Liver (tissue), 9 donors: Measurements from ENCODE around the gene SLC11A2. TPM values are rescaled to one million over a fixed set of nuclear protein-coding genes. Genes with fewer than 3 reads are reported as not detected.

Experiments
- DNase-seq: peaks from one replicate; pipeline ENCODE4 v3.0.0-alpha.2; 2017; ENCODE audit warnings: low spot score
- H3K27ac ChIP-seq, 2 donors: one replicate each; pipeline ENCODE4 v1.7.0; 2013; ENCODE audit warnings: inconsistent platforms in 2 of 2, low read length in 2 of 2, control low read depth in 1 of 2, low read depth in 1 of 2, mild to moderate bottlenecking in 1 of 2
- H3K27me3 ChIP-seq, 4 donors: one replicate each; pipeline versions ENCODE4 v1.6.1 to v1.7.0; 2013; ENCODE audit warnings: low read length in 3 of 4, inconsistent platforms in 1 of 4, mild to moderate bottlenecking in 1 of 4, moderate library complexity in 1 of 4; ENCODE audit not compliant: control insufficient read depth in 4 of 4, insufficient read depth in 4 of 4
- H3K36me3 ChIP-seq, 4 donors: one replicate each; pipeline versions ENCODE4 v1.6.1 to v1.7.0; 2013; ENCODE audit warnings: low read length in 3 of 4, mild to moderate bottlenecking in 3 of 4, low read depth in 1 of 4, moderate library complexity in 1 of 4; ENCODE audit not compliant: control insufficient read depth in 4 of 4, insufficient read depth in 3 of 4
- H3K4me1 ChIP-seq, 4 donors: one replicate each; pipeline versions ENCODE4 v1.6.1 to v1.7.0; 2013; ENCODE audit warnings: low read length in 3 of 4, mild to moderate bottlenecking in 3 of 4, moderate library complexity in 1 of 4; ENCODE audit not compliant: control insufficient read depth in 4 of 4, insufficient read depth in 4 of 4
- H3K4me3 ChIP-seq, 3 donors: one replicate each; pipeline versions ENCODE4 v1.6.1 to v1.7.0; 2013; ENCODE audit warnings: low read length in 3 of 3, control low read depth in 1 of 3, low read depth in 1 of 3, mild to moderate bottlenecking in 1 of 3
- H3K9ac ChIP-seq, 2 donors: one replicate each; pipeline ENCODE4 v1.7.0; 2013; ENCODE audit warnings: low read length in 2 of 2, mild to moderate bottlenecking in 2 of 2, moderate library complexity in 2 of 2, control low read depth in 1 of 2, low read depth in 1 of 2
- H3K9me3 ChIP-seq, 4 donors: one replicate each; pipeline versions ENCODE4 v1.6.1 to v1.7.0; 2013; ENCODE audit warnings: low read length in 3 of 4; ENCODE audit not compliant: control insufficient read depth in 4 of 4
- ATF3 ChIP-seq: IDR thresholded peaks from 2 replicates; pipeline ENCODE4 v1.6.1; 2016; ENCODE audit warnings: antibody characterized with exemption
- EGR1 ChIP-seq, 2 donors: IDR thresholded peaks; 2 replicates each; pipeline ENCODE4 v1.6.1; 2016 to 2018; ENCODE audit warnings: antibody characterized with exemption in 2 of 2, low read depth in 2 of 2
- FOXA2 ChIP-seq: IDR thresholded peaks from 2 replicates; pipeline ENCODE4 v1.6.1; 2016; ENCODE audit warnings: antibody characterized with exemption
- GABPA ChIP-seq, 2 donors: IDR thresholded peaks in 1 of 2; conservative IDR thresholded peaks in 1 of 2; 2 replicates each; pipeline ENCODE4 v1.6.1; 2016; ENCODE audit warnings: antibody characterized with exemption in 2 of 2, mild to moderate bottlenecking in 1 of 2, moderate library complexity in 1 of 2
- HNF4A ChIP-seq, 2 donors: conservative IDR thresholded peaks; 2 replicates each; pipeline ENCODE4 v1.6.1; 2016; ENCODE audit warnings: antibody characterized with exemption in 2 of 2, mild to moderate bottlenecking in 2 of 2
- HNF4G ChIP-seq: IDR thresholded peaks from 2 replicates; pipeline ENCODE4 v1.6.1; 2016; ENCODE audit warnings: antibody characterized with exemption
- JUND ChIP-seq, 2 donors: IDR thresholded peaks; 2 replicates each; pipeline ENCODE4 v1.6.1; 2016; ENCODE audit warnings: antibody characterized with exemption in 2 of 2
- NR2F2 ChIP-seq: IDR thresholded peaks from 2 replicates; pipeline ENCODE4 v1.6.1; 2016; ENCODE audit warnings: antibody characterized with exemption
- RAD21 ChIP-seq, 2 donors: IDR thresholded peaks; 2 replicates each; pipeline ENCODE4 v1.6.1; 2016; ENCODE audit warnings: antibody characterized with exemption in 2 of 2, mild to moderate bottlenecking in 2 of 2
- REST ChIP-seq: IDR thresholded peaks from 2 replicates; pipeline ENCODE4 v1.6.1; 2016; ENCODE audit warnings: antibody characterized with exemption, mild to moderate bottlenecking
- RXRA ChIP-seq, 2 donors: IDR thresholded peaks; 2 replicates each; pipeline ENCODE4 v1.6.1; 2017 to 2018; ENCODE audit warnings: antibody characterized with exemption in 2 of 2, mild to moderate bottlenecking in 1 of 2
- SP1 ChIP-seq: IDR thresholded peaks from 2 replicates; pipeline ENCODE4 v1.6.1; 2018; ENCODE audit warnings: antibody characterized with exemption, mild to moderate bottlenecking
- TAF1 ChIP-seq: conservative IDR thresholded peaks from 2 replicates; pipeline ENCODE4 v1.6.1; 2016; ENCODE audit warnings: antibody characterized with exemption, mild to moderate bottlenecking
- YY1 ChIP-seq: IDR thresholded peaks from 2 replicates; pipeline ENCODE4 v1.6.1; 2016; ENCODE audit warnings: antibody characterized with exemption, mild to moderate bottlenecking
- WGBS: extraction: QIAGEN DNeasy Blood & Tissue Kit; methylation state at CpG from one replicate; pipeline ENCODE4 v1.1.7; 2013; 5-methylcytosine and 5-hydroxymethylcytosine counted together
- polyA plus RNA-seq, 2 donors: library from polyadenylated mRNA; stranded (reverse) in 1 of 2; unstranded in 1 of 2; fragments of 200-250 nt in 1 of 2; fragments of >200 nt in 1 of 2; fragmentation: Nextera tagmentation in 1 of 2; extraction: Ambion mirVana in 1 of 2; gene quantifications; one replicate each; pipeline versions ENCODE4 v1.2.1 to v1.2.3, GENCODE V29; 2013 to 2015
- total RNA-seq, 2 donors: library from RNA; depleted of rRNA; stranded (reverse); fragments of >200 nt; gene quantifications; one replicate each; pipeline ENCODE4 v1.2.3, GENCODE V29; 2014
- TF ChIP-seq, protein P1 (sequence below): IDR thresholded peaks from 2 replicates; pipeline ENCODE4 v1.6.1; 2016; ENCODE audit warnings: antibody characterized with exemption
- TF ChIP-seq, protein P2 (sequence below): fragments of 150-350 bp; IDR thresholded peaks from 2 replicates; pipeline ENCODE4 v1.5.1; 2017; ENCODE audit warnings: improper control_type of control experiment, low read depth, low read length; ENCODE audit not compliant: missing input control
- TF ChIP-seq, protein P3 (sequence below): IDR thresholded peaks from 2 replicates; pipeline ENCODE4 v1.6.1; 2016; ENCODE audit warnings: antibody characterized with exemption
- donor health status: healthy.
- donor health status: healthy.
- donor health status: healthy.
- donor health status: healthy.
- donor health status: healthy.

SLC11A2 gene
- total and polyA plus RNA-seq, 4 donors = 15.2 to 108 (median 52.2) TPM

DNA sequence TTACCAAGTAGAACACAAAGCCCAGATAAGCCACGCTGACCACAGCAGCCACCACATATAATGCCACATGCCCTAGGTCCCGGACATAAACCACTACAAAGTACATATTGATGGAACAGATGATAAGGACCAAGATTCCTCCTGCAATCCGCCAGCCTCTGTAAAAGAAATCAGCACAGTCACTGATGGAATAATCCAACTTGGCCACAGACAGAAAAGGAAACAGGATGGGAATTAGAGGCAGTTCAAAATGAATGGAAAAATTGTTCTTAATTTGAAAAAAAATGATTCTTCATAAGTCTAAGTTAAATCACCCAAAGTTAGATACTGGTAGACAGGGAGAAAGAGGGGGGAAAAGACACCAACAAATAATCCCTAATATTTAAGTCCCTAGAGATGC is 35.4 kb downstream of the SLC11A2 start:
- H3K4me3 ChIP-seq = no peak overlapping the region
- no peak for DNase-seq
- TF ChIP-seq RAD21 (IDR thresholded peaks at IDR 0.05) (no peak), NR2F2 (no peak), FOXA2 (no peak), ATF3 (no peak), JUND (IDR thresholded peaks at IDR 0.05) (no peak), TAF1 (no peak), EGR1 (IDR thresholded peaks at IDR 0.05; ENCODE audit: low read depth in 2 of 2) (no peak), GABPA (IDR thresholded peaks at IDR 0.05 in 1 of 2, conservative IDR thresholded peaks at IDR 0.05 in 1 of 2) (no peak), REST (no peak), HNF4A (conservative IDR thresholded peaks at IDR 0.05) (no peak), HNF4G (no peak), YY1 (no peak), SP1 (no peak)
- TF ChIP-seq, protein P1, sequence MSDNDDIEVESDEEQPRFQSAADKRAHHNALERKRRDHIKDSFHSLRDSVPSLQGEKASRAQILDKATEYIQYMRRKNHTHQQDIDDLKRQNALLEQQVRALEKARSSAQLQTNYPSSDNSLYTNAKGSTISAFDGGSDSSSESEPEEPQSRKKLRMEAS = no peak
- TF ChIP-seq, protein P2, sequence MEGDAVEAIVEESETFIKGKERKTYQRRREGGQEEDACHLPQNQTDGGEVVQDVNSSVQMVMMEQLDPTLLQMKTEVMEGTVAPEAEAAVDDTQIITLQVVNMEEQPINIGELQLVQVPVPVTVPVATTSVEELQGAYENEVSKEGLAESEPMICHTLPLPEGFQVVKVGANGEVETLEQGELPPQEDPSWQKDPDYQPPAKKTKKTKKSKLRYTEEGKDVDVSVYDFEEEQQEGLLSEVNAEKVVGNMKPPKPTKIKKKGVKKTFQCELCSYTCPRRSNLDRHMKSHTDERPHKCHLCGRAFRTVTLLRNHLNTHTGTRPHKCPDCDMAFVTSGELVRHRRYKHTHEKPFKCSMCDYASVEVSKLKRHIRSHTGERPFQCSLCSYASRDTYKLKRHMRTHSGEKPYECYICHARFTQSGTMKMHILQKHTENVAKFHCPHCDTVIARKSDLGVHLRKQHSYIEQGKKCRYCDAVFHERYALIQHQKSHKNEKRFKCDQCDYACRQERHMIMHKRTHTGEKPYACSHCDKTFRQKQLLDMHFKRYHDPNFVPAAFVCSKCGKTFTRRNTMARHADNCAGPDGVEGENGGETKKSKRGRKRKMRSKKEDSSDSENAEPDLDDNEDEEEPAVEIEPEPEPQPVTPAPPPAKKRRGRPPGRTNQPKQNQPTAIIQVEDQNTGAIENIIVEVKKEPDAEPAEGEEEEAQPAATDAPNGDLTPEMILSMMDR = no peak
- TF ChIP-seq, protein P3, sequence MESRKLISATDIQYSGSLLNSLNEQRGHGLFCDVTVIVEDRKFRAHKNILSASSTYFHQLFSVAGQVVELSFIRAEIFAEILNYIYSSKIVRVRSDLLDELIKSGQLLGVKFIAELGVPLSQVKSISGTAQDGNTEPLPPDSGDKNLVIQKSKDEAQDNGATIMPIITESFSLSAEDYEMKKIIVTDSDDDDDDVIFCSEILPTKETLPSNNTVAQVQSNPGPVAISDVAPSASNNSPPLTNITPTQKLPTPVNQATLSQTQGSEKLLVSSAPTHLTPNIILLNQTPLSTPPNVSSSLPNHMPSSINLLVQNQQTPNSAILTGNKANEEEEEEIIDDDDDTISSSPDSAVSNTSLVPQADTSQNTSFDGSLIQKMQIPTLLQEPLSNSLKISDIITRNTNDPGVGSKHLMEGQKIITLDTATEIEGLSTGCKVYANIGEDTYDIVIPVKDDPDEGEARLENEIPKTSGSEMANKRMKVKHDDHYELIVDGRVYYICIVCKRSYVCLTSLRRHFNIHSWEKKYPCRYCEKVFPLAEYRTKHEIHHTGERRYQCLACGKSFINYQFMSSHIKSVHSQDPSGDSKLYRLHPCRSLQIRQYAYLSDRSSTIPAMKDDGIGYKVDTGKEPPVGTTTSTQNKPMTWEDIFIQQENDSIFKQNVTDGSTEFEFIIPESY = no peak
- no peaks in the 10 kb centered on the region for H3K9me3 ChIP-seq
- H3K27me3 ChIP-seq = no peaks in the 10 kb centered on the region
- H3K27ac ChIP-seq = no peak overlapping the region
- peaks cover 6 to 51% (median 39%) of the 10 kb centered on the region in 4 donors for H3K36me3 ChIP-seq
- H3K9ac ChIP-seq = no peak overlapping the region
- WGBS = 93% methylated on average over 3 of the region's 3 CpGs
- H3K4me1 ChIP-seq = peaks cover 0 to 11% (median 7%) of the 10 kb centered on the region in 4 donors

DNA sequence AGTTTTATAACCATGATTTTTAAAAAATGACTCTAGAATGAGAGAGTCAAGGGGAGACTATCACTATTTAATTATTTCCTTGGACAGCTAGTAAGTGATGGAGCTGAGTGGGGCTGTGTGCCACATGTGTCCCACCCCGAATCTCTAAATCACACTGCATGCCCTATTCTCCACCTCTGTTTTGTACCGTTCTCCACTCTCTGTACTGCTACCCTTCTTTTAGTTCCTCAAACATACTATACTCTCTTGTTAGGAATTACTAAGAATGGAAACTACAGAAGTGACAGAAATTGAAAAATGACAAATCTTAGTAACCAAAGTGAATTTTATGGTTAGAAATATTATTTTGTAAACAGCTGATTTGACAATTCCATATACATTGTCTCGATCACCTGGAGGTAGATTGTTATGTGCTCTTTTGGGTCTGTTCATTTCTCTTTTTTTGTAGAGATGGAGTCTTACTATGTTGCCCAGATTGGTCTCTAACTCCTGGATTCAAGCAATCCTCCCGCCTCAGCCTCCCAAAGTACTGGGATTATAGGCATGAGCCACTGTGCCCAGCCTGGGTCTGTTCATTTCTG is 35.9 kb downstream of the SLC11A2 start:
- no peak overlapping the region for H3K4me3 ChIP-seq
- no peak overlapping the region for H3K9ac ChIP-seq
- peaks cover 0 to 16% (median 12%) of the 10 kb centered on the region in 4 donors for H3K4me1 ChIP-seq
- H3K27ac ChIP-seq = no peak overlapping the region
- WGBS = 96% methylated on average over 4 of the region's 4 CpGs
- no peaks in the 10 kb centered on the region for H3K9me3 ChIP-seq
- no peak for DNase-seq
- H3K36me3 ChIP-seq = peaks cover 4 to 47% (median 34%) of the 10 kb centered on the region in 4 donors
- H3K27me3 ChIP-seq = no peaks in the 10 kb centered on the region
- TF ChIP-seq, protein P2 = no peak
- TF ChIP-seq, protein P3 = no peak
- TF ChIP-seq RAD21 (IDR thresholded peaks at IDR 0.05) = no peak
- TF ChIP-seq HNF4A (conservative IDR thresholded peaks at IDR 0.05) = no peak
- TF ChIP-seq RXRA (IDR thresholded peaks at IDR 0.05) = no peak
- TF ChIP-seq, protein P1 = no peak
- TF ChIP-seq EGR1 (IDR thresholded peaks at IDR 0.05; ENCODE audit: low read depth in 2 of 2) = no peak
- no peak for TF ChIP-seq FOXA2
